Muscle of back (tissue), 11 donors: ENCODE measurements around the gene AP1S1. TPM values are rescaled to one million over a fixed set of nuclear protein-coding genes. Genes with fewer than 3 reads are reported as not detected.

Experiments used
- DNase-seq, 3 donors: peaks; one replicate each; pipeline versions ENCODE4 v3.0.0 to v3.0.0-alpha.2; 2013
- polyA plus RNA-seq, 10 donors: library from polyadenylated mRNA; unstranded; fragments of 120-200 nt; gene quantifications; one replicate each; pipeline ENCODE4 v1.2.1, GENCODE V29; 2013; ENCODE audit not compliant: insufficient read length in 10 of 10

Gene AP1S1
- polyA plus RNA-seq, 10 donors: 17.0 to 43.3 (median 22.1) TPM

- no peak for DNase-seq
Measured at GRCh38 chr7:101169110-101169837, 15.0 kb downstream of the AP1S1 start.

- peak; percentile 23 to 76 (median 60) for DNase-seq
Measured at GRCh38 chr7:101169838-101170551, 15.7 kb downstream of the AP1S1 start.

- no peak for DNase-seq
Measured at GRCh38 chr7:101170617-101171441, 16.6 kb downstream of the AP1S1 start.

GRCh38 chr7:101171442-101171837 lies 17.2 kb downstream of the AP1S1 start:
- no peak for DNase-seq

- DNase-seq: no peak
Measured at GRCh38 chr7:101172005-101172853, 18.0 kb downstream of the AP1S1 start.

- DNase-seq: peak; percentile 32 to 55 (median 54)
Measured at GRCh38 chr7:101172854-101173751, 18.8 kb downstream of the AP1S1 start.

- DNase-seq: no peak
Measured at GRCh38 chr7:101173752-101174244, 19.5 kb downstream of the AP1S1 start.

GRCh38 chr7:101174322-101174854 lies 20.1 kb downstream of the AP1S1 start:
- no peak for DNase-seq

- no peak for DNase-seq
Measured at GRCh38 chr7:101175664-101176063, 21.4 kb downstream of the AP1S1 start.

- no peak for DNase-seq
Measured at GRCh38 chr7:101177644-101178043, 23.4 kb downstream of the AP1S1 start.

- no peak for DNase-seq
Measured at GRCh38 chr7:101179117-101179516, 24.8 kb downstream of the AP1S1 start.

GRCh38 chr7:101179713-101180112 lies 25.4 kb downstream of the AP1S1 start:
- DNase-seq: no peak

GRCh38 chr7:101180130-101180755 lies 26.0 kb downstream of the AP1S1 start, which contains the start of gene NAT16:
Gene NAT16, minus strand, starts transcription at chr7:101180293. Its CDS starts 5,486 bp downstream, at chr7:101174807.
- no peak for DNase-seq

GRCh38 chr7:101185258-101185839 lies 31.1 kb downstream of the AP1S1 start:
- no peak for DNase-seq

- no peak for DNase-seq
Measured at GRCh38 chr7:101186194-101186593, 31.9 kb downstream of the AP1S1 start.

GRCh38 chr7:101186844-101187428 lies 32.7 kb downstream of the AP1S1 start:
- no peak for DNase-seq

GRCh38 chr7:101189109-101189508 lies 34.8 kb downstream of the AP1S1 start:
- no peak for DNase-seq

GRCh38 chr7:101195884-101196283 lies 41.6 kb downstream of the AP1S1 start:
- DNase-seq: no peak
